NCI-H2081 (cell line): ENCODE data around the gene NSRP1.
"Not testable (repeated sequence)": the region's sequence is repeated elsewhere in the genome, so short reads cannot be mapped to it uniquely, and the experiment has no call there.

Experiments used
- DNase-seq, 2 experiments: peaks; one replicate each; lab custom pipeline; 2025; lab: John Stamatoyannopoulos, UW

Gene NSRP1

GRCh38 chr17:30186761-30187160 is 70.1 kb downstream of the NSRP1 start:
- DNase-seq, result no peak

GRCh38 chr17:30187573-30187972 is 71.0 kb downstream of the NSRP1 start:
- DNase-seq, result no peak

- no peak for DNase-seq
These were observed 71.8 kb downstream of the NSRP1 start for GRCh38 chr17:30188211-30188939.

DNA sequence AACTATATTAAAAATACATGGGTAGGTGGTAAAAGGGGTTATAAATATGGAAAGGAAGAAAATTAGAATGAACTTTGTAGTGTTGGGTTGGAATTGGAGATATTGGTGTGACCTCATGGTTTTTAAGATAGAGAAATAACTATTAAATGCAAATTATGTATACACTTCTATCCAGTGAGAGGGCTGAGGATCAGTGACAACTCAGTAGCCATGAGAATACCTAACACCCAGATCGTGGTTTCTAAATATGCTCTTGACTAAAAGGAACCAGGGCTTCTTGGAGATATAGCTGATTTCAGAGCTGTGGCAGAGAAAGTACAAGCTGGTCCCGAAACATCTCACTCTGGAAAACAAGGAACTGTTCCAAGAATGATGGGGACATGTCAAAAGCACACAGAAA is 74.5 kb downstream of the NSRP1 start:
- no peak for DNase-seq

GRCh38 chr17:30196504-30196903 is 79.9 kb downstream of the NSRP1 start:
- DNase-seq, result no peak

DNA sequence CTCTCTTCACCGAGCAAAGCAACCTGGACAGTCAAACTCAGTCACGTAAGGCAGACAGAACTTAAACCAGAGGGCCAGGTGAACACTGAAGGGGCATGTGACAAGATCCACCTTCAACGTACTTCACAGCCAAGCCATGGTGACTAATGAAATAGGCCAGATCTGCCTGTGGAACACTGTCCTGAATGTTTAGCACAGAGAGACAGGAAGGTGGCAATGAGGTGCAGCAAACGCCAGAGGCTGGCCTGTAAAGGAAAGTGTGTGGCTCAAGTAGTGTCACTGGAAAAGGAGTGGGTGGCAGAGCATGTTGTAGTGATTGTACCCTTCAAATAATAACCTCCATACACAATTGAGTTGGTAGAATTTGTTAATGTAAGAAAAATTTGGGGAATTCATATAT is 80.8 kb downstream of the NSRP1 start:
- DNase-seq, result no peak

- no peak for DNase-seq
These were observed 83.0 kb downstream of the NSRP1 start for GRCh38 chr17:30199600-30199999.

- DNase-seq, result no peak
These were observed 83.5 kb downstream of the NSRP1 start for GRCh38 chr17:30200106-30200505.

DNA sequence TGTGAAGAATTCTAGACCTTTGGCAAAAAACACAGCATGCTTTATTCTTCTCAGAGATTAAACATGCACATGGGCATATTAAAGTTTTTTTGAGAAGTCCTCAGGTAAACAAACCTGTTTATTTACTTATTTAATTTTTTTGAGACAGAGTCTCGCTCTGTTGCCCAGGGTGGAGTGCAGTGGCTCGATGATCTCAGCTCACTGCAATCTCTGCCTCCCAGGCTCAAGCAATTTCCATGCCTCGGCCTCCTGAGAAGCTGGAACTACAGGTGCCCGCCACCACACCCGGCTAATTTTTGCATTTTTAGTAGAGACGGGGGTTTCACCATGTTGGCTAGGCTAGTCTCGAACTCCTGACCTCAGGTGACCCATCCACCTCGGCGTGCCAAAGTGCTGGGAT is 84.0 kb downstream of the NSRP1 start:
- DNase-seq, result not testable (repeated sequence)

DNA sequence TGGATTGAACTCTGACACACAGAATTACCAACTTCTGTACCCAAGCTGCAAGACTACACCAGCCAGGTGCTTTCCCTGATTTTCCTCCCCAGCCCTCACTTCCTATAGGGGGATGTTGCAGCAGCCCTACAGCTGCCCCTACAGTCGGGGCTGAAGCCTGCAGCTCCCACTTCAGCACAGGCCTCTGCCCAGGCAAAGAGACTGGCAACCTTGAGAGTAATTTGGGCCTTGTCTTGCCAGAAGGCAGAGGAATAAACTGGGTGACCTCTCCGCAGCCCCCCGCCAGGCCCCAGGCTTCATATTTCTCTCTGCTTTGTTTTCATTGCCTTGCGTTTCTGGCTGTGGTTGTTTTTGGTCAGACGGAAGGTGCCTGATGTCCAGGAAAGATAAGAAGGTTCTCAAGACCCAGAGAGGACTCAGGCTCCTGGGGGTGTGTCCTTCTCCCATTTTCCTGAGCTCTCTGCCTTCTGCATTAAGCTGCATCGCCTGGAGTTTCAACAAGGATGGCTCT is 86.9 kb downstream of the NSRP1 start:
- DNase-seq, result no peak

- DNase-seq, result no peak
These were observed 91.0 kb downstream of the NSRP1 start for GRCh38 chr17:30207655-30208054.

DNA sequence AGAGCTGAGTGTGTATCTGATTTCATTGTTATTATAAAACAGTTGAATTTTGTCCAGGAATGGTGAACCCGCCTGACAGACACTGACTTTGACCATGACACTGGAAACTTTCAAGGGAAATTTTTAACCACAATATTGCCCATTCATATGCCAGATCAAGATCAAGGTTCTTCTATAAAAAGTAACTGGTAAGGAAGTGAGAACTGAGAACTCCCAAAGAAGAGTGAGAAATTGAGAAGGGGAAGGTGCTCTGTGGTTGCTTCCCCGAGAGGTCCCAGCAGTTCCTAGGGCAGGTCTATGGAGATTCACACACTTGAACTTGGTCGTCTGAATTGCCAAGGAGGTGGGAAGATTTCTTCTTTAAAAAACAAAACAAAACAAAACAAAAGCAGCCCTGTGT is 91.6 kb downstream of the NSRP1 start:
- no peak for DNase-seq

DNA sequence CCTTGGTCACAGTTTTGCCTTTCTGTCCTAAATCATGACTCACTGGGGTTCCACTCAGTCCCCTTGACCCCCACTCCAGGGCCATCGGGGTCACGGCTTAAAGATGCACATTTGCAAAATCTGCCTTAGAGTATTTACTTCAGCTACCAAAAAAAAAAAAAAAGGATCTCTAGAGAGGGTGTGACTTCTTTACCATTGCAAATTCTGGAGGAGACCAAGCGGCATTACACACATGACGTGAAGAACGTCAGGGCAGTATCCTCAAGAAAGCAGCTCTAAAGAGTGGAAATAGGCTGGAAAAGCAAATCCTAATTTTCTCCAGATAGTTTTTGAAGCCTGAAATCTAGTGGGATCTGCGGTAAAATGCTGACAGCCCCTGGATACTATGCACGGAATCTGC is 93.3 kb downstream of the NSRP1 start:
- no peak for DNase-seq

DNA sequence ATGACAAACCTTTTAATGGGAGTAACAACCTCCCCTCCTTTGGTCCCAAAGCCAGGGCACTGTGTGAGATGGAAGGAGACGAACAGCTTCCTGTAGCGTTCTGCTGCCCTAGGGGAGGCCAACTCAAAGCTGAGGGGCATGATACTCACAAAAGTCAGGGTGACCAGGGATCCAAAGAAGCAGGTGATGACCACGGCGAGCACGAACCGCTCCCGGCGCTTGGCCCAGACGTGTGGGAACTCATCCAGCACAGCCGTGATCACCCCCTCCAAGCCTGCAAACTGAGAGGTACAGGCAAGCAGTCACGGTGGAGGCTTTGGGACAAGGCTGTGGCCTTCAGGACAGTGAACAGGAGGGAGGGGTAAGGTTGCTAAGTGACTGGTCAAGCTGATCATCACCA is 93.8 kb downstream of the NSRP1 start:
- DNase-seq, result no peak

- no peak for DNase-seq
These were observed 94.3 kb downstream of the NSRP1 start for GRCh38 chr17:30210901-30211300.

DNA sequence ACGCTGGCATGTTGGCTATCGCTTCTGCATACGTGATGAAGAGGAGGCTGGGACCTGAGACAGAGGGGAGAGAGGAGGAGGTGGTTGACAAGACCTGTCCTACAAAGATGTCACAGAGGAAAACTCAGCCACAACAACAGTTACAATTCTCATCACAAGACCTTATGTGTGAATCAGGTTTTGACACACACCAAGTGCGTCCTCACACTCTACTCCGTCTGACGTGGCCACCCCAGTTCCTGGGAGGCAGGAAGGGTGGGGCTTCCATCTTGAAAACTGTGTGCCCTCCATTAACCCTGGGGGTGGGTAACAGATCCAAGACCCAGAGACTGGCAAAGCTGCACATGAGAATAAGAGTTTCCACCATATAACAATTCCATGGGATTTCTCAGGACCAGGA is 94.8 kb downstream of the NSRP1 start:
- DNase-seq, result no peak

DNA sequence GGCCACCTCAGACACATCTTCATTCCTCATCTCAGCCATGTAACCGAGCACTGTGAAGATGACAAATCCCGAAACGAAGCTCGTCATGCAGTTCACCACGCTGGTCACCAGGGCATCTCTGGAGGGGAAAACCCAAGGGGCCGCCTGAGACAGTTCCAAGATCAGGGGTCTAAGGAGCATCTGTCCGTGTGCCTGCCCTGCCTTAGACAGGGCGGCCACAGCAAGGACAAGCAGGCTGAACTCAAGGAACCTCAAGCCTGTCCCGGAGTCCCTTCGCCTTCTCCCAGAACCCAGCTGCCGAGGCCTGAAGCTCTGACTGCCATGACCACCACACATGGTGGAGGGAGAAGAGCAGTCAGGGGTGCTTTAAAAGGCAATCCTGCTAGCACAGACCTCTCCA is 96.1 kb downstream of the NSRP1 start:
- no peak for DNase-seq

GRCh38 chr17:30217054-30217453 is 100.4 kb downstream of the NSRP1 start:
- DNase-seq, result no peak

- DNase-seq, result no peak
These were observed 101.2 kb downstream of the NSRP1 start for GRCh38 chr17:30217746-30218245.

- DNase-seq, result no peak
These were observed 102.2 kb downstream of the NSRP1 start for GRCh38 chr17:30218799-30219198.

DNA sequence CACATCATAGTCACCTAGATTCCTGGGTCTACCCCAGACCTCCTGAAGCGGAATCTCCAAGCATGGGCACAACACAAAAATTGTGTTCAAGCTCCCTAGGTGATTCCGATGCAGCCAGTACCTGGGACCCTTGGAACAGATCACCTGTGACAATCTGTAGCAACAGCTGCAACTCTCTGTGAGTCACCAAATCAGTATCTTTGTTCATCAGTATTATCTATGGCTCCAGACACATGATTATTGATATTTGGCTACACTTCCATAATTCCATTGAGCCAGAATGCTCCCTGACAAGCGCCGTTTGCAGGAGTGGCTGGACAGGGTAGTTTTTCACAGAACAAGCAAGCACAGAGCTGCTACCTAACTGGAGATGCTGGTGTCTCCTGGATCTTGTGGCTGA is 102.7 kb downstream of the NSRP1 start:
- DNase-seq, result no peak

GRCh38 chr17:30219833-30220232 is 103.2 kb downstream of the NSRP1 start:
- no peak for DNase-seq

DNA sequence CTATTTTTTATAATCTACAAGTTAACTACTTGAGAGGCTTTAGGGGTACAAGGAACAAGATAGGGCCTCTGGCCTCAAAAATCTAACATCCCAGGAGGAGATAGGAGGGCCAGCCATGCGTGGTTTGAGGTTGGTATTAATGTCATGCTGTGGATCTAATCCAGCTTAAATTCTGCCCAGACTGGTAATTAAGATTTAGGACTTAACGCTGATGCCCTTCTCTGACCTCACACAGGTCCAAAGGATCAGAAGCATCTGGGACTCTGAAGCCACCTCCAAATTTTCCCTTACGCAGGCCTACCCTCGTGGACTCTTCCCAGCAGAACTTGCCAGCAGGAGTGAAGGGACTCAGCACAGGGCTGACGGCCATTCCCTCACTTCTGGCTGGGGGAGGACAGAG is 103.8 kb downstream of the NSRP1 start:
- DNase-seq, result no peak

DNA sequence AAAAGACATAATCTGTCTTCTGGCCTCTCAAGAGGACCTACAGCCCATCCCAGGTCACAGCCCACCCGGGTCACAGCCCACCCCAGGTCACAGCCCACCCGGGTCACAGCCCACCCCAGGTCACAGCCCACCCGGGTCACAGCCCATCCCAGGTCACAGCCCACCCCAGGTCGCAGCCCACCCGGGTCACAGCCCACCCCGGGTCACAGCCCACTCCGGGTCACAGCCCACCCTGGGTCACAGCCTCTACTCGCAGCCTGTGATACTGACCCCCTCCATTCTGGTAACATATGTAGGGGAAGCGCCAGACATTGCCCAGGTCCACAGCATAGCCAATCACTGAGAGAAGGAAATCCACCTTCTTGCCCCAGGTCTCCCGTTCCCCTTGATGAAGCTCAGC is 104.7 kb downstream of the NSRP1 start:
- DNase-seq, result no peak
